HepG2 (cell line): ENCODE measurements around the gene GGA1. TPM values are rescaled to one million over a fixed set of nuclear protein-coding genes. Genes with fewer than 3 reads are reported as not detected.
A peak's percentile ranks its signal among the peaks of the same experiment; 100 is the strongest.

ENCODE experiments used
- AGO2 ChIP-seq: fragments of 200-400 bp; formaldehyde crosslinking; optimal IDR thresholded peaks from 2 replicates; pipeline ENCODE3; 2017; ENCODE audit warnings: mild to moderate bottlenecking, low read depth, low read length, moderate library complexity
- ASH2L ChIP-seq: fragments of 300-600, 200-600 bp; sonication (generic); IDR thresholded peaks from 2 replicates; pipeline ENCODE4 v1.7.0; 2017; ENCODE audit warnings: low read depth, mild to moderate bottlenecking, moderate library complexity, mixed read lengths, low read length; ENCODE audit not compliant: insufficient read length
- ATRX ChIP-seq: sonication (generic); formaldehyde crosslinking; IDR thresholded peaks from 2 replicates; pipeline ENCODE4 v1.4.0; 2020; ENCODE audit warnings: missing genetic modification reagents, borderline replicate concordance
- DMTF1 ChIP-seq: sonication (generic); formaldehyde crosslinking; IDR thresholded peaks from 2 replicates; pipeline ENCODE4 v1.4.0; 2020; ENCODE audit warnings: mild to moderate bottlenecking, missing genetic modification reagents
- ERF ChIP-seq: IDR thresholded peaks from 2 replicates; pipeline ENCODE4 v1.6.1; 2018; ENCODE audit warnings: missing biosample characterization, missing genetic modification reagents
- ESRRA ChIP-seq: sonication (generic); formaldehyde crosslinking; IDR thresholded peaks from 2 replicates; pipeline ENCODE4 v1.5.1; 2020; ENCODE audit warnings: mild to moderate bottlenecking, low read depth, missing genetic modification reagents
- GATA4 ChIP-seq: sonication (generic); IDR thresholded peaks from 2 replicates; pipeline ENCODE4 v1.6.1; 2016; ENCODE audit warnings: antibody characterized with exemption, low read depth, borderline replicate concordance
- KLF9 ChIP-seq: IDR thresholded peaks from 2 replicates; pipeline ENCODE4 v1.6.1; 2016; ENCODE audit warnings: low read depth
- PBX2 ChIP-seq: IDR thresholded peaks from 2 replicates; pipeline ENCODE4 v1.6.1; 2016; ENCODE audit warnings: control low read depth
- PCBP1 ChIP-seq: fragments of 200-400 bp; formaldehyde crosslinking; IDR thresholded peaks from 2 replicates; pipeline ENCODE4 v1.6.1; 2017; ENCODE audit warnings: mild to moderate bottlenecking, low read depth, low read length, borderline replicate concordance
- PITX1 ChIP-seq: sonication (generic); formaldehyde crosslinking; IDR thresholded peaks from 2 replicates; pipeline ENCODE4 v1.5.1; 2020; ENCODE audit warnings: mild to moderate bottlenecking, missing genetic modification reagents
- PRDM15 ChIP-seq: sonication (generic); formaldehyde crosslinking; IDR thresholded peaks from 2 replicates; pipeline ENCODE4 v1.4.0; 2020; ENCODE audit warnings: missing genetic modification reagents
- TIGD3 ChIP-seq: sonication (generic); formaldehyde crosslinking; IDR thresholded peaks from 2 replicates; pipeline ENCODE4 v1.5.1; 2020; ENCODE audit warnings: mild to moderate bottlenecking, missing genetic modification reagents, borderline replicate concordance
- TRIM24 ChIP-seq: sonication (generic); formaldehyde crosslinking; IDR thresholded peaks from 2 replicates; pipeline ENCODE4 v1.8.0; 2022; ENCODE audit warnings: mild to moderate bottlenecking, missing genetic modification reagents
- ZNF17 ChIP-seq: sonication (generic); formaldehyde crosslinking; IDR thresholded peaks from 2 replicates; pipeline ENCODE4 v1.5.0; 2020; ENCODE audit warnings: mild to moderate bottlenecking, missing genetic modification reagents
- ZNF484 ChIP-seq: sonication (generic); formaldehyde crosslinking; IDR thresholded peaks from 2 replicates; pipeline ENCODE4 v1.5.1; 2020; ENCODE audit warnings: mild to moderate bottlenecking, low read depth, missing genetic modification reagents, borderline replicate concordance
- ZNF709 ChIP-seq: sonication (generic); formaldehyde crosslinking; IDR thresholded peaks from 2 replicates; pipeline ENCODE4 v1.5.0; 2020; ENCODE audit warnings: mild to moderate bottlenecking, missing genetic modification reagents
- ZSCAN12 ChIP-seq: sonication (generic); formaldehyde crosslinking; IDR thresholded peaks from 2 replicates; pipeline ENCODE4 v1.9.0; 2021; ENCODE audit warnings: mild to moderate bottlenecking, missing genetic modification reagents
- polyA plus RNA-seq, 8 experiments: library from polyadenylated mRNA; depleted of rRNA in 3 of 8; stranded (reverse) in 7 of 8; unstranded in 1 of 8; fragments of >200 nt; fragmentation: Illumina TruSeq in 4 of 8; extraction: Trizol in 4 of 8; gene quantifications; 2 replicates each; pipeline versions ENCODE4 v1.2.1 to v1.2.3, GENCODE V29; 2011 to 2016; ENCODE audit warnings: low read depth in 4 of 8, missing spikeins in 1 of 8, mixed read lengths in 1 of 8; ENCODE audit not compliant: insufficient read depth in 1 of 8
- total RNA-seq, 5 experiments: library from RNA; depleted of rRNA; stranded (reverse); fragments of >200 nt; fragmentation: Illumina TruSeq; extraction: Trizol; gene quantifications; 2 replicates each; pipeline ENCODE4 v1.2.3, GENCODE V29; 2016; ENCODE audit warnings: low read depth in 1 of 5

GGA1 gene
- total and polyA plus RNA-seq, 2 of the 13 experiments (the other 11 are each of a cell fraction or from before 2014, with no cell fraction given), result 29.1 to 87.2 TPM

GRCh38 chr22:37608477-37609239, at the start of gene GGA1 (continued):
- no peak for TF ChIP-seq KLF9 (CRISPR knock-in tag)
- TF ChIP-seq GATA4, result no peak
- TF ChIP-seq ZNF709 (CRISPR knock-in tag), result no peak
- TF ChIP-seq ERF, result peak; percentile 88
- TF ChIP-seq PITX1, result peak; percentile 56; the same call in 1 of the 2 replicates
- no peak for TF ChIP-seq ZNF484 (CRISPR knock-in tag)
- TF ChIP-seq PBX2 (CRISPR knock-in tag), result no peak
- TF ChIP-seq ZNF17 (CRISPR knock-in tag), result no peak
- TF ChIP-seq PCBP1, result peak; percentile 79; the same call in 1 of the 2 replicates
- TF ChIP-seq DMTF1, result no peak
- TF ChIP-seq ASH2L, result peak; percentile 94
- TF ChIP-seq ATRX, result no peak
- no peak for TF ChIP-seq ESRRA (CRISPR knock-in tag)
- TF ChIP-seq ZSCAN12 (CRISPR knock-in tag), result no peak
- peak; percentile 74 for TF ChIP-seq AGO2
- no peak for TF ChIP-seq TRIM24
- peak; percentile 47; the same call in 1 of the 2 replicates for TF ChIP-seq PRDM15
- no peak for TF ChIP-seq TIGD3
- TF ChIP-seq, all 625 proteins: peak for 268
